CD1c-positive myeloid dendritic cell (primary cell): Measurements from ENCODE around the gene CDH4.
"Not testable (repeated sequence)": the region's sequence is repeated elsewhere in the genome, so short reads cannot be mapped to it uniquely, and the experiment has no call there.

Experiments
- DNase-seq: peaks from one replicate; pipeline ENCODE4 v3.0.0-alpha.2; 2016; ENCODE audit errors: extremely low spot score

The CDH4 gene

DNA sequence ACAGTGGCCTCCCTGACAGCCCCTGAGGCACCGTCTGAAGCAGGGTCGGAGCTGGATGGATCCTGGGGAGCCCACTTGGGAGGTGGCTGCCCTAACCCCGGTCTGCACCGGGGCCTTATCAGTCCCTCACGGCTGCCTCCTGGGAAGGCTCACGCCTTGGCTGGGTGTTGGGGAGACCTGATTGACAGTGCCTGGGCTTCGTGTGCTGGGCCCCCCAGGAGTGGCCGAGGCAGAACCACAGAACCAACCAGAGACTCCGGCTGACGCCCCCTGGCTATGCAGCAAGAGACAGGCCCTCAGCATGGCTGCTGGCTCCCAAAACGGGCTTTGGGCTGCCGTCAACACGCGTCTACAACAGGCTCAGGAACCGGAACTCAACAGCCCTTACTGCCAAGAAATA is 594.0 kb downstream of the CDH4 start:
- no peak for DNase-seq

DNA sequence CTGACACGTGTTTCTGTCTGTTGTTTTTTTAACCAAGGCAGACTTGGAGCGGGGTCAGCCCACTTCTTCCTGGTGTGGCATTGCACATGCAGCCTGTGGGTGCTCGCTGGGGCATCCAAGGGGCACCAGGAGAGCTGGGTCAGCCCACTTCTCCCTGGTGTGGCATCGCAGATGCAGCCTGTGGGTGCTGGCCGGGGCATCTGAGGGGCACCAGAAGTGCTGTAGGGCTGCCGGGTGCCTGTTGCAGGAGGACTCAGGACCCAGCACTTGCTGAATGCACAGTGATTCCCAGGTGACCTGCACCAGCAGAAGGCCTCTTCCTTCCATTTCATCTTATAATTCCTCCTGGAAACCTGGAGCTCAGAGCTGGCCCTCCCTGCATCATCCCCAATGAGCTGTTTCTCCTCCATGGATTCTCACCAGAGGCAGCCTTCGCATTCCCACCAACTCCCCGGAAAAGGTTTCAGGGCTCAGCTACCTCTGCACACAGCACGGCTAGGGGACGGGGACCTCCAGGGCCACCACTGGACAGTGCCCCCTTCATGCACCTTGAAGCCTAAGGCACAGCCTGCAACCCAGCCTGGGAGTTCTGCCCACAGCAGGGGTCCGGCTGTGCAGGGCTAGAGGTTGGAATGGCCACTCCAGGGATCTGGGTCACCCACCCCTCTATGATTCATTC is 594.8 kb downstream of the CDH4 start:
- no peak for DNase-seq

DNA sequence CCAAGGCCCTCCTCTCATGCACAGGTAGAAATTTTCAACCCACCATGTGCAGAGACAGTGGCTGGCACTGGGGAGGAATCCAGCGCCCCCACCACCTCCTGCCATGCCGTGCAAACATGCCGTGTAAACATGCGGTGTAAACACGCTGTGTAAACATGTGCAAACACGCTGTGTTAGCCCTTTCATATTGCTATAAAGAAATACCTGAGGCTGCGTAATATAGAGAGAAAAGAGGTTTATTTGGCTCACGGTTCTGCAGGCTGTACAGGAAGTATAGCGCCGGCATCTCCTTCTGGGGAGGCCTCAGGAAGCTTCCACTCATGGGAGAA is 595.3 kb downstream of the CDH4 start:
- DNase-seq: no peak

DNA sequence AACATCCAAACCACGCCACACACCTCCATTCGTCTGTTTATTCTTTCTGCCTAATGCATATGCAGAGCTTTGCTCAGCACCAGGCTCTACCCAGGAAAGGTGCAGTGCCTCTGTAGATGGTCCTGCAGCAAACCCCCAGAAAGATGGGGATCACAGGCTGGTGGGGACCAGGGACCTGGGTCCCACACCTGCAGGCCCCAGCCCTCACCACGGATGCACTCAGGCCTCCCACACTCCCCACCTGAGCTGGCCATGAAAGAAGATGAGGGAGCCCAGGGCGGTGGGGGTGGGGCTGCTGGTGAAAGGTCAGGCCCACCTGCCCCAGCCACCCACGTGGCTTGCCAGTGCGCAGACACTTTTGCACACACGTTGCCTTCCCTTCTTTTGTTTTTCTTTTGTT is 595.9 kb downstream of the CDH4 start:
- DNase-seq: no peak

DNA sequence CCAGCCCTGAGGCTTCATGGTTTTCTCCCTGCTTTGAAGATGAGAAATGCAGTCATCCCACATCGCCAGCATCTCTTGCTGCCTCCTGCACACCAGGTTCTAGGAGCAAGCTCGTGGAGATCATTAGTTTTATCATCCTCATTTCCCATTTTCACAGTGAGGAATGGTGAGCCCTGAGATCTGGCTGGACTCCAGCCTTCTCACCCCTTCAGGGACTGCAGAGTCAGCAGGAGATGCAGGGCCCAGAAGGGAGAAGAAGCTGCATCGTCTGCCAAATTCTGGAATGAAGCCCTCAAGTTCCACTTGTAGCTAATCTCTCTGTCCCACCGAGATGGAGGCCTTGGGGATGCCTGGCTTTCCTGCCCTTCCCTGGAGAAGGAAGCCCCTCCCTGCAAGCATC is 596.8 kb downstream of the CDH4 start:
- no peak for DNase-seq

DNA sequence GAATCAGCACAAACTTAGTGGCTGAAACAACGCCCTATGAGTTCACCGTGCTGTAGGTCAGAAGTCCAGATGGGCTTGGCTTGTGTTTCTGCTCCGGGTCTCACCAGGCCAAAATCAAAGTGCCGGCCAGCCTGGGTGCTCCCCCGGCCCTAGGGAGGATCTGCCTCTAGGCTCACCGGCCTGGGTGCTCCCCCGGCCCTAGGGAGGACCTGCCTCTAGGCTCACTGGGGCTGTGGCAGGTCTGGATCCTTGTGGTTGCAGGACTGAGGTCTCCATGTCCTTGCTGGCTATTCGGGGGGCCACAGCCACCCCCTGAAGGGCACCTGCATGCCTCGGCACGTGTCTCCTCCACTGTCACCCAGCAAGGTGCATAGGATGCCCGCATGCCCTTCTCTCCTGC is 597.3 kb downstream of the CDH4 start:
- DNase-seq: no peak

DNA sequence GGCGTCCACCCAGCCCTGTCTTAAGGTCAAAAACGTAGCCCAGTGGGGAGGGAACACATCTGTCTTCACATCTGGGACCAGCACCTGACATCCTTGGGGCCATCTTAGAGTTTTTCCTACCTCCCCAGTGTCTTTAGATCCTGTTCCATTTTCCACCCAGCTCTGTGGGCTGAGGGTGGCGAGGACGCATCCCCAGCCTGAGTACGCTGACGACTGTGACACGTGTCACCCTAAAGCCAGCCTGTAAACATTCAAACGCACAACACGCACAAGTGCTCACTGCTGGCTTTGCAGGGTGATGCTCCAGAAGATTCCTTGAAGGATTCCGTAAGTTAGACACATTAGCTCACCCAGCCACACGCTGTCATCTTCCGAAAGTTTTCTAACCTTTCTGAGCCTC is 597.8 kb downstream of the CDH4 start:
- DNase-seq: no peak

DNA sequence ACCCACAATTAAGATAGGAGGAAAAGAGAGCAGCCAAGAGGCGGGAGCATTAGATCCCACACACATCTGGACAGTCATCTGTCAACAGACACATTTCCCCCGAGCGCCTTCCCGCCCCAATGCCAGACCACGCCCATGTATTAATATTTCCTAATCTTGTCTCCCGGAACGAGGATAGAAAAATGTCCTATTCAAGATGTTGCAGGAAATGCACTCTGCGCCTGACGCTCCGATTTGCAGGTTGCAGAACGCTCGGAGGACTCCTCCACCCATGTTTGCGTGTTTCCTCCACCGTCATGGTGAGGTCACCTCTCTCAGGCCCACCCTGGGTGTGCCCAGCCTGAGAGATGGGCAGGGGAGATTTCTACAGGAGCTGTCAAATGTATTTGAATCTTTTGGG is 598.4 kb downstream of the CDH4 start:
- DNase-seq: no peak

DNA sequence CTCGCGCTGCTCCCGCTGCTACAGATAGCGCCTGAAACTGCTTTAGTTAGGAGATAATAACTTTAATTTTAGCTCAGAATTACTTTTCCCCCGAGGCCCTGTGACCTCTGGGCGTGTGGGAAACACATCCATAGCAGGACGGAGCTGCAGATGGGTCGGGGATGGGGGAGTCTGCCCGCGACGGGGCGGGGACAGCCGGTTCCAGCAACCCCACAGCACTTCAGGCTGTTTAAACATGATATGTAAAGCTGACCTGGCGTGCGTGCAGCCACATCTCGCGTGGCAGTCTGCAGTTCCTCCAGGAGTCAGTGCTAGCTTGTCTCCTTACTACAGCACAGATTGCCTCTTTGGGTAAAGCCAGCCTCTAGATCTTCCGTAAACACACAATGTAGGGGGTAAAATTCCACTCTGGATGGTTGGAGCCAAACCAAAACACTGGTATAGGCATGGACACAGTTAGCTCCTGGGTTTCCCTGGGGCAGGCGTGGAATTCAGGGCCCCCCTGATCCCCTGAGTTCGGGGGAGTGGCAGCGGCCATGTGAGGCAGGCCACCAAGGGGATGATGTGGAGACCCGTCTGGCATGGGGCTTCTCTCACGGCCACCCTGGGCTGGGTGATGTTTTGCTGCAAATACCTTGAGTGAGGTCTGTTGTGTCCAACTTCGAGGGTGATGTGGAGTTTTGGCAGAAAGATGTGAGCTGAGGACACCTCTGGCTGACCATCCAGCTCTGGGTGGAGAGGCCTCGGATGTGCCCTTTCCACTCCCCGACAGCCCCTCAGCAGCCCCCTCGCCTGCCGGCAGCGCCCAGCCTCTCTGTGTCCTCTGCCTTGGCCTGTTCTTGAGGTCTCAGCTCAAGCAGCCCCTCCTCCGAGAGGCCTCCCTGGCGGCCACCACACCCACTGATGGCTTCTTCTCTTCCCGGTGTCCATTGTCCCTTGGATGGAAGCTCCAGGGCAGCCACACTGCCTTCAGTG is 599.2 kb downstream of the CDH4 start:
- no peak for DNase-seq

DNA sequence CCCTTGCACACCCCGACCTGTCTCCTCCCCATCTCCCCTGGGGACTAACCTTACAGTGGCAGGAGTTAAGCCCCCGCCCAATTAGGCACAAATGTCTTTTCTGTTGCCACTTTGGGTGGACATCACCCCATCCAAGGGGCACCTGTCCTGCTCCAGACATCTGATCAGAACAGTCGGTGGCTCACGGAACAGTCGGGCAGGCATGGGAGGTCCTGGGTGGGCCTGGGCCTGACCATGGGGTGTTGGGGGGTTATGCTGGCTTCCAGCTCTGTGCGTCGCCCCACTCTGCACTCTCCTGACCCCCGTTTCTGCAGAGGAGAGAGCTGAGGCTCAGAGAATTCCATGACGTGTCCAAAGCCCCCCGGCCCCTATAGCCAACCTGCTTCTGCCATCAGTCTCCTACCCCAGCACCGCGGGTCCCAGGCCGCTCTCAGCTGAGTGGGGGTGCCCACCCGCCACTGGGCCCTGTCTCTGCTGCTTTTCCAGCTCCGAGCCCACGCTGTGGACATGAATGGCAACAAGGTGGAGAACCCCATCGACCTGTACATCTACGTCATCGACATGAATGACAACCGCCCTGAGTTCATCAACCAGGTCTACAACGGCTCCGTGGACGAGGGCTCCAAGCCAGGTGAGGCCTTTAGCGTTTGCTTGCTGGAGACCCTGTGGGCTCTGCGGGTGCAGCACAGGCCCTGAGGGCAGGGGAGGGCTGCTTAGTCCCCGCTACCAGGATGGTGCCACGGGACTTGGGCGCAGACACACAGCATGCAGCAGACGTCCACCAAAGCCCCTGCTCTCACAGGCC is 600.4 kb downstream of the CDH4 start:
- DNase-seq: no peak

DNA sequence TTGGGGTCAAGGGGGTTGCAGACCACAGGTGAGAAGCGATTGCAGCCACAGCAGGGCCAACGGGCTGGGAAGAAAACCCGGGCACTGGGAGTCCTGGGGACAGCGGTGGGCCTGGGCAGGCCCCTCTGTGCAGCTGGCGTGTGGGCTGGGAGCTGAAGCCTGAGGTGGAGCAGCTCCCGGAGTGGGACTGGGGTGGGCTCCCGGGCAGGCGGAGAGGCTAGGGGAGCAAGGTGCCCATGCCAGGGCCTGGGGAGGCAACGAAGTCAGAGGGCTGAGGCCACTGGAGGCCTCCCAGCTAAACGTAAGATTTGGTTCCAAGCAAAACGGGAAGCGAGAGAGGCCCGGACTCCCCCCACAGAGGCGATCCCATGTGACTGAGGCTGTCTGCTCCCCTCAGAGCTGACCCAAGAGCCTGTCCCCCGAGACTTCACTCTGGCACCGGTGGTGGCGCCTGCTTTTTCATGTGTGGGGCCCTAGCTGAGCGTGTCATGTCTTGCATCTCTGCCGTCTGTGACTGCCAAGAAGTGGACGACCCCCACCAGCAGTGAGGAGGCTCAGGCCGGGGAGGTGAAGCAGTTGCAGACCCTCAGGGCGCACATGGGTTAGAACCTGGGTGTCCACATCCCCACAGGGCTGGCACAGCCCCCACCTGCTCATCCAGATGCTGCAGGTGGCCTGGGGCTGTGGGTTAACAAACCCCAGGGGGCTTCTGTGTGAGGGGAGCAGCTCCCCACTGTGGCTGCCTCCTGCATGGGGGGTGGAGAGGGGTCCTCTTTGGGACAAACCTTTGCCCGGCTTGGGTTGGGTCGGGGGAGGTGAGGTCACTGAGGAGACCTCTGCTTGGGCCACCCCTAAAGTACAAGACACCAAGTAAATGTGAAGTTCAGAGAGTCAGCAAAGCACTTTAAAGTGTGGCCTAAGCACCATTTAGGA is 601.3 kb downstream of the CDH4 start:
- no peak for DNase-seq

DNA sequence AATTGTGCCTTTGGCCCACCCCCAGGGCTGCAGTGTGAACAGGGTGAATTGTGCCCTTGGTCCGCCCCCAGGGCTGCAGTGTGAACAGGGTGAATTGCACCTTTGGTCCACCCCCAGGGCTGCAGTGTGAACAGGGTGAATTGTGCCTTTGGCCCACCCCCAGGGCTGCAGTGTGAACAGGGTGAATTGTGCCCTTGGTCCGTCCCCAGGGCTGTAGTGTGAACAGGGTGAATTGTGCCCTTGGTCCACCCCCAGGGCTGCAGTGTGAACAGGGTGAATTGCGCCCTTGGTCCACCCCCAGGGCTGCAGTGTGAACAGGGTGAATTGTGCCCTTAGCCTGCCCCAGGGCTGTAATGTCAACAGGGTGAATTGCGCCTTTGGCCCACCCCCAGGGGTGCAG is 602.5 kb downstream of the CDH4 start:
- DNase-seq: not testable (repeated sequence)

DNA sequence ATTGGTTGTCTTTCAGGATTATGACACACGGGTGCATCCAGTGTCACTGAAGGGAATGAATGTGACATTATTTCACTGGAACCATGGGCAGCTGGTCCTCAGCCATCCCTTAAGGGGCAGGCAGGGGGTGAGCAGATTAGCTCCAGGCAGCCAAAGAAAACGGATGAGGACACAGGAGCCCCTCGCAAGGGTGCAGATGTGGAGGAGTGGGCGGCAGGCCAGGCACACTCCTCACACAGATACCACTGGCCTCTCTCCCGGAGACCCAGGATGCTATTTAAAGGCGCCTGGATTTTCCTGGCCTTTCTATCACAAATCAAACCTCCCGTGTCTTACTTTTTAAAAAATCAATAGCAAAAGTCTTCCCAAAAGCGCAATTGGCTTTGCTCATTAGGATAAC is 603.2 kb downstream of the CDH4 start:
- no peak for DNase-seq

DNA sequence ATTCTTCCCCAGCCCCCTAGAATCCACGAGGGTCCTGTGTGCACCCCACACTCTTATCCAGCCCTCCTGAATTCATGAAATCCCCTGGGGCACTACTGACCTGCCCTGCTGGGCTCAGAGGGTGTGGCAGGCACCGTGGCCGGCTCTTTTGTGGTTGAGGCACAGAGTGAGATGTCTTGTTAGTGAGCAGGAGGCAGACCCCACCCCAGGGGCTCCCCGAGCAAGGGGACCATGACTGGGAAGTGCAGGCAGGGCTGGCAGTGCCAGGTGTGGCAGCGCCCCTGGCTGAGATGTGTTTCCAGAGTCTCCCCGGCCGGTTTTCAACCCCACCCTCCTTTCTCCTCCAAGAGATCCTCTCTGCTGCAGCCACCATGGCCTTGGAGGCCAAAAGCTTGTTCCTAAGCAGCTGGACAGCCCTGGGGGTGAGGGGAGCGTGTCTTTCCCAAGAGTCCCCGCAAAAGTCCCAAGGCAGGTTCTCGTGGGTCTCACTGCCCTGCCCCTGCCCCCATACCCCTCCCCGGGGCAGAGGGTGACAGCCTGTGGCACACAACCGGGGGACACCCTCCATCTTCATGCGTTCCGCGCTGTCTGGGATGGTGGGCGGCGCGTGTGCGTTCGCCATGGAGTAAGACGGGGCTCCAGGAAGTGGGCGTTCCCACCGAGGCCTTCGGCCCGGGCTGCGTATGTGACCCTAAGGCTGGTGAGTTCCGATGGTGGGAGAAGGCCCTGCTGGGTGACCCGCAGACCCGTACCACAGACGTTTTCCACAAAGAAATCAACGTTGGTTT is 604.8 kb downstream of the CDH4 start:
- no peak for DNase-seq

DNA sequence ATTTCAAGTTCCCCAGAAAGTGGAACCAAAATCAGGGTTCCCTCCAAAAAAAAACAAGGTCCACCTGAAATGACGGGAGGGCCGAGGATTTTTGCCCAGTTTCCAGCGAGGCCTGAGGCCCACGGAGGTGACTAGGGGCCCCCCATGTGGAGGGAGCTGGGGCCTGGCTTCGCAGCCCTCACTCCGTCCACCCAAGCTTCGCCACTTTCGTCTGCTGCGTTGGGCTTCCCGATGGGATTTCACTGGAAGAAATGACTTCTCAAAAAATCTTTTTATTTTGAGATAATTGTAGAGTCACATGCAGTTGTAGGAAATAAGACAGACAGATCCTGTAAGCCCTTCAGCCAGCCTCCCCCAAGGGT is 605.3 kb downstream of the CDH4 start:
- no peak for DNase-seq

DNA sequence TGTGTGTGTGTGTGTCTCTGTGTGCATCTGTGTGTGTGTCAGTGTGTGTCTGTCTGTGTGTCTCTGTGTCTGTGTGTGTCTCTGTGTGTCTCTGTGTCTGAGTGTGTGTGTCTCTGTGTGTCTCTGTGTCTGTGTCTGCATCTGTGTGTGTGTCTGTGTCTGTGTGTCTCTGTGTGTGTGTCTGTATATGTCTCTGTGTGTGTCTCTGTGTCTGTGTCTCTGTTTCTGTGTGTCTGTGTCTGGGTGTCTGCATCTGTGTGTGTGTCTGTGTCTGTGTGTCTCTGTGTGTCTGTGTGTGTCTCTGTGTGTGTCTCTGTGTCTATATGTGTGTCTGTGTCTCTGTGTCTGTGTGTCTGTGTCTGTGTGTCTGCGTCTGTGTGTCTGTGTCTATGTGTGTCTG is 605.8 kb downstream of the CDH4 start:
- no peak for DNase-seq

DNA sequence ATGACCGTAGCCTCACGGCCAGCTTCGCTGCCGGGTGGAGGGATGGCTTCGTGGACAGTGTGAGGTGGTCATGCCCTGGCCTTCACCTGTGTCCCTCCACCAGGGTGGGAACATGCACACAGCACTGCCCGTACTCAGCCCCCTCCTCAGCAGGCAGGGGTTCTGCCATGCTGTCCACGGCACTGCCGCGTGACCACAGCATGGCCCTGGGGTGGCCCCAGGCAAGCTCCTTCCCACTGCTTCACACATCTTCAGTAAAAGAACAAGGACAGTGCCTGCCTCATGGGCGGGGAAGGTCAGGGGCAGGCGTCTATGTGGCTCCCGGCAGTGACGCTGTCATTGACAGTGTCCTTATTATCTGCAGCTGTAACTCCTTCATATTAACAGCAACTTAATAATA is 607.7 kb downstream of the CDH4 start:
- no peak for DNase-seq

DNA sequence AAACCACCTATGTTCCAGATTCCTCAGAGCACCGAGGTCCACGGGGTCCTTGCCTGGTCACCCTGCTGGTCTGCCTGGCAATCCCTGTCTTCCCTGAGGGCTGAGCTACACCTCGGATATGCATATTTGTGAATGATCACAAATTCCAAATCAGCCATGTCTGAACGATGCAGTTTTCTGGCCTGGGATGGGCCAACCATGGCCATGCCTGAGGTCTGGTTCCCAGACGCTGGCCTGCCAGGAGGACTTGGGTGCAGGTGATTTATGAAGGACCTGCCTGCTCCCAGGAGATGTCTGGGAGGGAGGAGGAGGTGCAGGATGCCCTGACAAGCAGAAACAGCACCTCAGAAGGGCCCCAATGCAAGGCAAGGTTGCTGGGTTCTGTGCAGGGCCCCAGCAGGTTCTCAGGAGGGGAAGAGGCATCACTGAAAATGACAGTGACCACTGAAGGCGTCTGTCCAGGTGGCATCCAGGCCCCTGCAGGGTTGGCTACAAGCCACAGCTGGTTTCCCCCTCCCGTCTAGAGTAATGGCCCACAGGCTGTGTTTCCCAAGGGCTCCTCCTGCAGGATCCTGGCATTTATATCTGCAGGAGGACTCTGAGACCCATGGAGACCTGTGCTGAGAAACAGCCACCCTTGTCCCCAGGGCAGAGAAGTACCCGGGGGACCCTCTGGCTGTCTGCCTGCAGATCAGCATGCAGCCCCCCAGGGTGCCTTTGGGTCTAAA is 608.4 kb downstream of the CDH4 start:
- DNase-seq: no peak

DNA sequence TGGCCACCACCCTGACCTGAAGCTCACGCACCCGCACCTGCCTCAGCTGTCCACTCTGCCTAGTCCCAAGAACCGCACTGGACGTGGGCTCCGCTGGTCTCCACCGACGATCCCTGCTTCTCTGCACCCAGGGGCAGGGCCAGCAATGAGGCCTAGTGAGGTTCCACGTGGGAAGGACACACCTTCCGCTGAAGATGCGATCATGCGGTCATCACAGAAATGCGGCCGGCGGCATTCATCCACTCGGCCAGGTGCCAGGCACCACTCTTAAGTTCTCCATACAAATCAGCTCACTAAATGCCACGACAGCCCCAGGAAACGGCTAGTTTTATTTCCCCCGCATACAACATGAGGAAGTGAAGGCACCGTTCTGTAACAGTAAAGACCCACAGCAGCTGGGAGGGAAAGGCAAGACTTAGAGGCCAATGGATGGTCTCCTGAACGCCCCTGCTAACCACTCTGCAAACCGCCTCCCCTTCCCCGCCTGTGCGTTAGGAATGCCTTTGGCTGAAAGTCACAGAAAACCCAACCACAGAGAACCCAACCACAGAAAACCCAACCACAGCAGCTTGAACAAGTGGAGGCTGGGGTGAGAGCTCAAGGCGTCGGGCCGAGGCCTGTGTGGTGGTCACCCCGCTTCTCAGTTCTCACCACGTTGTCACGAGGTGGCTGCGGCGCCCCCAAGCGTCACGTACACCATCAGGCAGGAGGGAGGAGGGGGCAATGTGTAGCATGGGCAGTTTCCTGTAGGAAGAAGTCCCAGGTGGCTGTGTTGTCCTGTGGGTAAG is 609.2 kb downstream of the CDH4 start:
- no peak for DNase-seq
